ENCODE data around the gene GJA3.

GJA3 gene

DNA sequence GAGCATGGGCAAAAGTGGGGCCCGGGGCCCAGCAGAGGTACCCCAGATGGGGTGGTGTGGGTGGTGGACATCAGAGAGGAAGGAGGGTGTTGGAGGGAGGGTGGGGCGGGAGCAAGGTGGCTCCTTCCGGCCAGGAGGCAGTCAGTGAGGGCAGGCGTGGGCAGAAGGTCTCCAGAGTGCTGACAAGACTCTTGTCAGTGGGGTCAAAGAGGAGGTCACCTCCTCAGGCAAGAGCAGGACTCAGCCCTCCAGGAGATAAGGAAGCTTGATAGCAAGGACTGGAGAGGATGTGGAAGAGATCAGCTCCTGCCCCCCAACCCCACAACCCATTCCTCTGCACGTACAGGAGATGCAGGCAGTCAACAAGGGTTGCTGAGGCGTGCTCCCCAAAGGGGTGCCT, 9.8 kb downstream of the GJA3 start:
- no peak for DNase-seq (ENCODE audit: low spot score)

- no peak for DNase-seq (ENCODE audit: low spot score)
These were observed 10.3 kb downstream of the GJA3 start for GRCh38 chr13:20150561-20150960.

DNA sequence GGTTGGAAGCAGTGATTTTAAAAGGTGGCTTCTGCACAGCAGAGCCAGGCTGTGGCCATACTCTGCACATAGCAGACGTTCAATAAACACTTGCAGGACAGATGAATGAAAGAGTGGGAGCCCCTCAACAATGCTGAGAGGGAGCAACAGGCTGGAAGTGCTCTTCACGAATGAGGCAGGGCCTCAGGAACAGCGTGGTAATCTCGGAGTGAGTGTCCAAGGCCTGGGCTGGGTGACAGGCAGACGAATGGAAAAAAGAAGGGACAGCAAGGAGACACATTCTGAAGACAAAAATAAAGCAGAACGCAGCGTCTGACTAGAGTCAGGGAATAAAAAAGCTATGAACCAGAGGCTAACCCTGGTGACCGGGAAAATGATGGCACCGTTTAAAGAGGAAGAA, 11.1 kb downstream of the GJA3 start:
- DNase-seq (ENCODE audit: low spot score), result no peak

DNA sequence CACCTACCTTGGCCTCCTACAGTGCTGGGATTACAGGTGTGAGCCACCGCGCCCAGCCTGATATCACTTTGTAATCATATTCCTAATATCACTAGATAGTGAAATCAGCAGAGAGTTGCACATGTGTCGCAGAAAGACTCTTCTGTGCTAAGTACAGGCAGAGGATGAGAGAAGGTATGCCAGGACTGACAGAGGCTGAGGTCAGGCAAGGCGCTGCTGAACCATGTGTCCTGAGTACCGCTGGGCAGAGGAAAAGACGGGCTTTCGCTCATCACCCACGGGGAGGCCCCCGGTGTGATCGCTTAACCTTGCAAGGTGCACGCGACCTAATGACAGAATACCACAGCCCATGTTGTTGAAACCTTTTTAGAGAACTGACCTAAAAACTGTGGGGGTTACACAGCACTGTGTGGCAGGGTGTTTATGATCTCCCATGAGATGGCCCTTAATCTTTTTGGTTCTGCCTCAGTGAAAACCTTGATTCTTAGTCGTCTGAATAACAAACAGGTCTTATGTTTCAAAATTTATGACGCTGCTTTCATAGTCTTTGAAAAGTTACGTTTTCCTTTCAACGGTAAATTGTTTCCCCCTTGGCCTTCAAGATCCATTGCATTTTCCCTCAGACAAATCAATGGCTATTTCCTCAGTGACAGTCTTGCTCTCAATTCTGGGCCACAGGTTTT, 12.2 kb downstream of the GJA3 start:
- DNase-seq (ENCODE audit: low spot score), result no peak

DNA sequence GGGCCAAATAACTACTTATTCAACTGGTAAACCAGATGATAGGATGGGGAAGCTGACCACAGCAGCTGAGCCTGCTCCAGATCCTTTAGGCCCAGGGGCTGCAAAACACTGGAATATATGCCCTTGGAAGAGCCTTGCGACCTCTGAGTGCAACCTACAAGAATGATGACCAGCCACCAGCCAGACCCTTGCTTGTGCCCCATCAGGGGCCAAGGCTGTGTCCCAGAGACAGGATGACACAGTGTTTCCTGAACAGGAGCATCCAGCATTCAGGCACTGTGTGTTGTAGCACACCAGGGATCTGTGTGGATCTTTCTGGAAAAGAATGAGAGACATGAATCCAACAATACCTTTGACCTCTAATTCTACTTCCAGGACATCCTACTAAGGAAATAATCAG, 14.5 kb downstream of the GJA3 start:
- no peak for DNase-seq (ENCODE audit: low spot score)

DNA sequence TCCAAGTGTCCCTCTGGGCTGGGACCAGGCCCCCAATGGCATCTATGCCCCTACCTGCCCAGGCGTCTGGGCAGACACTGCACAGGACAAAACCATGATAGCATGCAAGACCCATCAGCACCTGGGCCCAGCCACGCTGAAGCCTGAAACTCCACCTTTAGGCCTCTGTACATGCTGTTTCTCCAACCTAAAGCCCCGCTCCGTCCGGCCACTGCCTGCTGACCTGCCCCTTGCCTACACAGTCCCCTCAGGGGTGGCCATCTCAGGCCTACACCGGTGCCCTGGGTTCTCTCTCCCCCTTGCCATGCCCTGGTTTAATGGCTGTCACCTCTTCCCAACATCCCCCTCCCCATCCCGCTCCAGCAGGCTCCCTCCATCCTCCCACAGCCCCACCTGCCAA, 15.3 kb downstream of the GJA3 start:
- DNase-seq (ENCODE audit: low spot score), result no peak

- DNase-seq (ENCODE audit: low spot score), result no peak
These were observed 16.6 kb downstream of the GJA3 start for GRCh38 chr13:20144141-20144850.

- DNase-seq (ENCODE audit: low spot score), result no peak
These were observed 17.8 kb downstream of the GJA3 start for GRCh38 chr13:20142927-20143480.

GRCh38 chr13:20142023-20142926, 18.6 kb downstream of the GJA3 start:
- no peak for DNase-seq (ENCODE audit: low spot score)

DNA sequence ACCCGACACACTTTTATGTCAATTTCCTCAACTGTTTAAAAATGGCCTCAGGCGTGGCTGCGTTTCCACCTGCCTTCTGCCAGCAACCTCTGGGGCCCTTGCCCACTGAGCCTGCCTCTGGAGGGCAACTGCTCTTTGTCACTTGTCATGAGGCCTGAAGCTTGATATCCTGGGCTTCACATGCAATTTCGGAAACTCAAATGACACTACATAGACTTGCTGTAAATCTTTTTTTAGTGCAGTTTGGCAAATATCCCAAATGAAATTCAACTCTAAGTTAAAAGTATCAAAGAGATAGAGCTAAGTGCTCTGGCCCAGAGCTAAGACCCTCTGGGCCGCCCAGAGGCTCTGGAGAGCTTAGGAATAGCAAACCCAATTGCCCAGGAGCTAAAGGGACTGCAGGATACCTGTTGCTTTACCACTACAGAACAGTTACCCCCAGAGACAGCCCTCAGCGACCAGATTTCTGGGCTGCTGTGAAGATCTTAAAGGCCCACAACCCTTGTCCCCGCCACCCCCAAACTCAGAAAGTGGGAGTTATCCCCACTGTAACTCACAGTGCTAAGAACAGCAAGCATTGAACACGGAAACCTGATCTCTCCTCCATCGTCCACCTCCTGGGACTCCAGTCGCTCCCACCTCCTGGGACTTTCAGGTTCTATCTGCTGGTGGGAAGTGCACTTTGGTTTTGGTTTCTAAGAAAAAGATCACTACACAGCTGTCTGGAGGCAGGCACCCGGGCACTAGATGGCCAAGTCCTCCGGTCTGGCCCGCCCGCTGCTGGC, 19.4 kb downstream of the GJA3 start:
- DNase-seq (ENCODE audit: low spot score), result no peak

DNA sequence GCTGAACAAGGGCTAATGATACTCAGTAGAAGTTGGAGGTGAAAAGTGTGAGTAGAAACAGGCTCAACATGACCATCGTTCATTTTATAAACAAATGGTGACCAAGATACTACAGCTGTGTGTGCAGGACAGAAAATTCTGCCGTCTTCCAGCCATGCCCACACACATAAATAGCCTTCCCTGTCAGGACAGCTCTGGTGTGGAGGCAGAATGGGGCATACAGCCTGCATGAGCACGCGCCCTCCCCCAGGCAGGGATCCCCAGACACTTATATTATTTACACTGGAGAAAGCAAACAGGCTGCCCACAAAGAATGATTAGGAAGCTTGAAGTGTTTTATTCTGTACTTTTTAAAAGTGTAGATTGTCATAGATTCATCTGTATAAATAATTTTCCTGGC, 20.4 kb downstream of the GJA3 start:
- no peak for DNase-seq (ENCODE audit: low spot score)

GRCh38 chr13:20137875-20138274, 23.0 kb downstream of the GJA3 start:
- DNase-seq (ENCODE audit: low spot score), result no peak

DNA sequence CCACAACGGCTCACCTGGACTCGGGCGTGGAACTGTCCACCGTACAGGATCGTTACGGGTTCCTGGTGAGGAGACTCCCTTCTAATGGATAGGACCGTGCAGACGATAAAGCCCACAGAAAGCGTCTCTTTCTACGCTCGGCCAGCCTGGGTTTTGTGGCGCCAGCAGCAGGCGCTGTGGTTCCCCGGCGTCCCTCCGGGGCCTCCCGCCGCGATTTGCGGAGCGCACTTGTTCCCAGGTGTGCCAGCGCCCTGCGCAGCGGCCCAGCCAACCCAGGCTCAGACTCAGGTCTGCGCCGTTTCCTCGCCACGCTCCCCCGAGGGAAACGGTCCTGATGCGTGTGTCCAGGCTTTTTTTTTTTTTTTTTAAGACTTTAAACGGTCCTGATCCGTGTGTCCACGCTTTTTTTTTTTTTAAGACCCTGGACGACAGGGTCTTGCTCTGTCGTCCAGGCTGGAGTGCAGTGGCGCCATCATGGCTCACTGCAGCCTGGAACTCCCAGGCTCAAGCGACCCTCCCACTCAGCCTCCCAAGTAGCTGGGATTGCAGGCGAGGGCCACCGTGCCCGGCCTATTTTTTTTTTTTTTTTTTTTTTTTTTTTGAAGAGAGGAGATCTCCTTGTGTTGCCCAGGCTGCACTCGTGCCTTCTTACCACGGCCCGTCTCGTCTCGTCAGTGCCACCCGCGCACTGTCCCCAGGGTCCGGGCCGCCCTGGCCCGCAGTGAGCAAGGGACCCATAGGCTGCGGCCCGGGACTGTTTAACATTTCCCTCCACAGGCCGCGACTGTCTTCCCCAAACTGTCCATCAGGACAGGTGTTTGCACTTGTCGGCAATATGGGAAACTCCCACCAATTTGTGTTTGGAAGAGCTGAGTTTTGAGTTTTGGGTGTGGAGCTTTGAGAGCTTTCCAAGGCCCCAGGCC, 23.8 kb downstream of the GJA3 start:
- no peak for DNase-seq (ENCODE audit: low spot score)

- no peak for DNase-seq (ENCODE audit: low spot score)
These were observed 26.1 kb downstream of the GJA3 start for GRCh38 chr13:20134732-20135131.

- DNase-seq (ENCODE audit: low spot score), result no peak
These were observed 28.7 kb downstream of the GJA3 start for GRCh38 chr13:20132052-20132634.

- no peak for DNase-seq (ENCODE audit: low spot score)
These were observed 29.6 kb downstream of the GJA3 start for GRCh38 chr13:20131057-20131832.

DNA sequence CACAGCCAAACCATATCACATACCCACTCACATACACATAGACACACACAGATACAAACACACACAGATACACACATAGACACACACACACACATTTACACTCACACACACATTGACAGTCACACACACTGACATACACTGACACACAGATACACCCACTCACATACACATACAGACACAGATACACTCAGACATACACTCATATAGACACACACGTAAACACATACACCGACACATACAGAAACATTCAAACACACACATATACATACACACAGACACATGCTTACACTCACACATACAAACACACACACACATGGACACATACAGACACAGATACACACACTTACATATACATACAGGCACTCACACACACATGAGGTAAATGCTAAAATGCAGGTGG, 30.2 kb downstream of the GJA3 start:
- no peak for DNase-seq (ENCODE audit: low spot score)

DNA sequence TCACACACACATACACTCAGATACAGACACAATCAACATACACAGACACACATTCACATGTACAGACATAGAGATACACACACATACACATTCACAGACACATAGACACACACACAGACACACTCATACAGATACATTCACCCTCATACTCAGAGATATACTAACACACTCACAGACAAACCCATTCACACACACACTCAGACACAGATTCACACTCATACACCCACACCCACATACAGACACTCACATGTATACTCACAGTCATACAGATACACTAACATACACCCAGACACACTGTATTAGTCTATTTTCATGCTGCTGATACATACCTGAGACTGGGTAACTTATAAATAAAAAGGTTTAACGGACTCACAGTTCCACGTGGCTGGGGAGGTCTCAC, 30.8 kb downstream of the GJA3 start:
- DNase-seq (ENCODE audit: low spot score), result no peak

GRCh38 chr13:20129076-20129475, 31.8 kb downstream of the GJA3 start:
- DNase-seq (ENCODE audit: low spot score), result no peak
